HepG2 (cell line): ENCODE results near the gene CTSA. TPM values are rescaled to one million over a fixed set of nuclear protein-coding genes. Genes with fewer than 3 reads are reported as not detected.

ENCODE experiments used
- ATF7 ChIP-seq, 2 experiments: fragments of 450-650 bp in 1 of 2; sonication (generic) in 1 of 2; formaldehyde crosslinking in 1 of 2; IDR thresholded peaks; 2 replicates each; pipeline versions ENCODE4 v1.4.0 to v1.6.1; 2016 to 2020; ENCODE audit warnings: antibody characterized with exemption in 1 of 2, mild to moderate bottlenecking in 1 of 2, missing genetic modification reagents in 1 of 2
- BRF2 ChIP-seq: sonication (generic); formaldehyde crosslinking; IDR thresholded peaks from 2 replicates; pipeline ENCODE4 v1.8.1; 2022; ENCODE audit warnings: mild to moderate bottlenecking, missing genetic modification reagents
- CHD2 ChIP-seq: IDR thresholded peaks from 2 replicates; pipeline ENCODE4 v1.6.1; 2011; ENCODE audit warnings: low read depth, low read length, improper control_type of control experiment
- GMEB2 ChIP-seq: IDR thresholded peaks from 2 replicates; pipeline ENCODE4 v1.6.1; 2016; ENCODE audit warnings: missing biosample characterization, missing genetic modification reagents, low read depth
- IRF1 ChIP-seq: sonication (generic); formaldehyde crosslinking; IDR thresholded peaks from 2 replicates; pipeline ENCODE4 v1.4.0; 2020; ENCODE audit warnings: low read depth, mild to moderate bottlenecking, missing genetic modification reagents
- MATR3 ChIP-seq: sonication (generic); formaldehyde crosslinking; IDR thresholded peaks from 2 replicates; pipeline ENCODE4 v1.4.0; 2020; ENCODE audit warnings: missing genetic modification reagents
- RXRA ChIP-seq: sonication (generic); formaldehyde crosslinking; IDR thresholded peaks from 2 replicates; pipeline ENCODE4 v1.5.1; 2020; ENCODE audit warnings: missing genetic modification reagents
- SMYD3 ChIP-seq: sonication (generic); formaldehyde crosslinking; IDR thresholded peaks from 2 replicates; pipeline ENCODE4 v1.8.1; 2023; ENCODE audit warnings: mild to moderate bottlenecking, missing genetic modification reagents
- SNAPC4 ChIP-seq: sonication (generic); formaldehyde crosslinking; IDR thresholded peaks from 2 replicates; pipeline ENCODE4 v1.4.0; 2020; ENCODE audit warnings: mild to moderate bottlenecking, missing genetic modification reagents
- ZBTB10 ChIP-seq: sonication (generic); formaldehyde crosslinking; IDR thresholded peaks from 2 replicates; pipeline ENCODE4 v1.4.0; 2020; ENCODE audit warnings: missing genetic modification reagents, borderline replicate concordance
- ZNF101 ChIP-seq: sonication (generic); formaldehyde crosslinking; IDR thresholded peaks from 2 replicates; pipeline ENCODE4 v1.4.0; 2020; ENCODE audit warnings: mild to moderate bottlenecking, low read depth, missing genetic modification reagents, borderline replicate concordance
- ZNF260 ChIP-seq: sonication (generic); formaldehyde crosslinking; IDR thresholded peaks from 2 replicates; pipeline ENCODE4 v1.4.0; 2020; ENCODE audit warnings: missing genetic modification reagents, low read depth, mild to moderate bottlenecking, borderline replicate concordance
- ZNF644 ChIP-seq: IDR thresholded peaks from 2 replicates; pipeline ENCODE4 v1.6.1; 2016; ENCODE audit warnings: low read depth
- polyA plus RNA-seq, 8 experiments: library from polyadenylated mRNA; depleted of rRNA in 3 of 8; stranded (reverse) in 7 of 8; unstranded in 1 of 8; fragments of >200 nt; fragmentation: Illumina TruSeq in 4 of 8; extraction: Trizol in 4 of 8; gene quantifications; 2 replicates each; pipeline versions ENCODE4 v1.2.1 to v1.2.3, GENCODE V29; 2011 to 2016; ENCODE audit warnings: low read depth in 4 of 8, missing spikeins in 1 of 8, mixed read lengths in 1 of 8; ENCODE audit not compliant: insufficient read depth in 1 of 8
- total RNA-seq, 5 experiments: library from RNA; depleted of rRNA; stranded (reverse); fragments of >200 nt; fragmentation: Illumina TruSeq; extraction: Trizol; gene quantifications; 2 replicates each; pipeline ENCODE4 v1.2.3, GENCODE V29; 2016; ENCODE audit warnings: low read depth in 1 of 5

CTSA gene
- total and polyA plus RNA-seq, 2 of the 13 experiments (the other 11 are each of a cell fraction or from before 2014, with no cell fraction given): 202 to 231 TPM

- no peak for TF ChIP-seq SMYD3 (CRISPR knock-in tag)
- TF ChIP-seq CHD2: peak; percentile 74
- TF ChIP-seq IRF1 (CRISPR knock-in tag): no peak
- 0 out of 2 replicates have a peak, but pooled peaks have one; percentile 18 for TF ChIP-seq ZNF101
- no peak for TF ChIP-seq MATR3 (CRISPR knock-in tag)
- TF ChIP-seq ZBTB10 (CRISPR knock-in tag): peak; percentile 33; the same call in 1 of the 2 replicates
- TF ChIP-seq ZNF644 (CRISPR knock-in tag): no peak
- TF ChIP-seq RXRA (CRISPR knock-in tag): peak; percentile 88; the same call in 1 of the 2 replicates
- no peak for TF ChIP-seq ATF7 (IDR thresholded peaks at IDR 0.05)
- no peak for TF ChIP-seq ATF7 (CRISPR knock-in tag; IDR thresholded peaks at IDR 0.05)
- peak; percentile 75 for TF ChIP-seq SNAPC4
- no peak for TF ChIP-seq ZNF260 (CRISPR knock-in tag)
- TF ChIP-seq GMEB2: peak; percentile 66; the same call in 1 of the 2 replicates
- peak; percentile 83; the same call in 1 of the 2 replicates for TF ChIP-seq BRF2 (CRISPR knock-in tag)
Observed at GRCh38 chr20:45934586-45935415, 43.7 kb downstream of the CTSA start, which contains the start of gene PCIF1 (continued).
